B cell (primary cell): ENCODE data around the gene PSMD6. TPM values are rescaled to one million over a fixed set of nuclear protein-coding genes. Genes with fewer than 3 reads are reported as not detected.

Experiments used
- ATAC-seq: fragments of 200-7000 bp; cut with Tn5 transposase; one replicate; pipeline ENCODE4 v1.10.0; 2021; ENCODE audit warnings: low read depth, mild to moderate bottlenecking, moderate number of reproducible peaks, moderate library complexity
- CTCF ChIA-PET: fragments of 350-600 bp; sonication (Branson Sonifier 250); formaldehyde crosslinking; loops from one replicate; lab custom pipeline; 2021; ENCODE audit warnings: antibody characterized with exemption, inconsistent platforms; lab: Charles Lee
- POLR2A ChIA-PET: fragments of 350-600 bp; sonication (Branson Sonifier 250); formaldehyde crosslinking; loops from one replicate; lab custom pipeline; 2021; ENCODE audit warnings: antibody characterized with exemption; lab: Charles Lee
- DNase-seq: peaks from one replicate; pipeline ENCODE4 v3.0.0; 2013
- H2AFZ ChIP-seq: 2 replicates; pipeline ENCODE4 v1.6.1; 2012; ENCODE audit warnings: mild to moderate bottlenecking, low read depth, low read length; ENCODE audit not compliant: insufficient read depth, poor library complexity, severe bottlenecking
- H3K27ac ChIP-seq, 2 donors: 1 replicate in 1 of 2; 2 replicates in 1 of 2; pipeline ENCODE4 v1.5.1; 2012 to 2013; ENCODE audit warnings: low read length in 2 of 2, mild to moderate bottlenecking in 2 of 2, moderate library complexity in 1 of 2
- H3K27me3 ChIP-seq, 4 experiments: fragments of 200-600 bp in 1 of 4; sonication (generic) in 1 of 4; replicated peaks in 1 of 4; 1 replicate in 2 of 4; 2 replicates in 2 of 4; pipeline versions ENCODE4 v1.6.1 to v1.7.0; 2013 to 2016; ENCODE audit warnings: low read length in 3 of 4, mild to moderate bottlenecking in 2 of 4, mixed read lengths in 1 of 4, moderate library complexity in 1 of 4; ENCODE audit not compliant: insufficient read depth in 4 of 4, control insufficient read depth in 3 of 4; ENCODE audit errors: control extremely low read depth in 1 of 4
- H3K36me3 ChIP-seq, 2 experiments: replicated peaks in 1 of 2; 1 replicate in 1 of 2; 2 replicates in 1 of 2; pipeline versions ENCODE4 v1.6.1 to v1.7.1; 2013; ENCODE audit warnings: low read length in 1 of 2; ENCODE audit not compliant: insufficient read depth in 2 of 2, control insufficient read depth in 1 of 2; ENCODE audit errors: control extremely low read depth in 1 of 2, extremely low read depth in 1 of 2
- H3K4me1 ChIP-seq, 2 donors: fragments of 200-600 bp in 1 of 2; sonication (generic) in 1 of 2; 1 replicate in 1 of 2; 2 replicates in 1 of 2; pipeline versions ENCODE4 v1.5.1 to v1.6.1; 2013 to 2017; ENCODE audit warnings: low read length in 2 of 2; ENCODE audit not compliant: control insufficient read depth in 2 of 2, insufficient read depth in 2 of 2
- H3K4me2 ChIP-seq: replicated peaks from 2 replicates; pipeline ENCODE3; 2012; ENCODE audit warnings: mild to moderate bottlenecking, low read depth, low read length; ENCODE audit not compliant: poor library complexity, severe bottlenecking
- H3K4me3 ChIP-seq, 5 experiments: fragments of 200-600 bp in 1 of 5; sonication (generic) in 1 of 5; 1 replicate in 3 of 5; 2 replicates in 2 of 5; pipeline versions ENCODE4 v1.5.1 to v1.7.0; 2011 to 2016; ENCODE audit warnings: low read length in 4 of 5, mild to moderate bottlenecking in 4 of 5, low read depth in 2 of 5, control low read depth in 1 of 5, moderate library complexity in 1 of 5; ENCODE audit not compliant: insufficient read depth in 1 of 5; ENCODE audit errors: control extremely low read depth in 1 of 5, extremely low read depth in 1 of 5
- H3K79me2 ChIP-seq: fragments of 200-600 bp; sonication (generic); one replicate; pipeline ENCODE4 v1.6.0; 2016; ENCODE audit warnings: low read length; ENCODE audit not compliant: control insufficient read depth, insufficient read depth
- H3K9ac ChIP-seq: fragments of 200-600 bp; sonication (generic); 2 replicates; pipeline ENCODE4 v1.6.1; 2017; ENCODE audit warnings: mild to moderate bottlenecking, low read length, moderate library complexity
- H3K9me3 ChIP-seq, 3 donors: one replicate each; pipeline versions ENCODE4 v1.6.1 to v1.7.1; 2013; ENCODE audit warnings: low read length in 2 of 3; ENCODE audit not compliant: control insufficient read depth in 2 of 3, insufficient read depth in 1 of 3; ENCODE audit errors: control extremely low read depth in 1 of 3
- H4K20me1 ChIP-seq: 2 replicates; pipeline ENCODE4 v1.6.0; 2012; ENCODE audit warnings: mild to moderate bottlenecking, low read length; ENCODE audit not compliant: insufficient read depth, control insufficient read depth, poor library complexity, severe bottlenecking
- H3K27ac Mint-ChIP-seq: one replicate; pipeline ENCODE4 v1.8.0; 2021; ENCODE audit warnings: mixed read lengths
- H3K27me3 Mint-ChIP-seq: one replicate; pipeline ENCODE4 v1.8.0; 2021; ENCODE audit warnings: mixed read lengths
- H3K4me1 Mint-ChIP-seq: one replicate; pipeline ENCODE4 v1.8.0; 2021; ENCODE audit warnings: mixed read lengths
- H3K4me3 Mint-ChIP-seq: one replicate; pipeline ENCODE4 v1.8.0; 2021; ENCODE audit warnings: mixed read lengths
- H3K9me3 Mint-ChIP-seq: one replicate; pipeline ENCODE4 v1.8.0; 2022; ENCODE audit warnings: mixed read lengths; ENCODE audit not compliant: insufficient read depth
- EZH2 ChIP-seq: IDR thresholded peaks from 2 replicates; pipeline ENCODE4 v1.6.1; 2012; ENCODE audit warnings: borderline replicate concordance, low read depth, mild to moderate bottlenecking, moderate library complexity, low read length; ENCODE audit not compliant: insufficient read depth, poor library complexity, severe bottlenecking
- WGBS: methylation state at CpG from one replicate; pipeline ENCODE4 v1.1.5; 2013; ENCODE audit warnings: missing lambda C conversion rate; ENCODE audit not compliant: insufficient coverage; 5-methylcytosine and 5-hydroxymethylcytosine counted together
- intact Hi-C: fragments of 100-400 bp; cut with micrococcal nuclease; formaldehyde crosslinking; loops from one replicate; pipeline ENCODE4 v1.10.0; 2022
- polyA plus RNA-seq: library from polyadenylated mRNA; depleted of rRNA; stranded (reverse); fragments of >200 nt; gene quantifications from 2 replicates; pipeline ENCODE4 v1.2.3, GENCODE V29; 2012
- total RNA-seq, 2 donors: library from RNA; stranded (reverse); fragments of 120-200 nt in 1 of 2; gene quantifications; 1 replicate in 1 of 2; 2 replicates in 1 of 2; pipeline versions ENCODE4 v1.2.3 to v1.2.4, GENCODE V29; 2013 to 2022
- TF ChIP-seq, protein P1 (sequence below): fragments of 200-600 bp; IDR thresholded peaks from one replicate; pipeline ENCODE4 v1.8.0; 2022; ENCODE audit warnings: antibody characterized with exemption, mild to moderate bottlenecking

The PSMD6 gene
- total and polyA plus RNA-seq, 2 donors (not counting 1 experiment from before 2014, with no cell fraction given) = 34.7 to 63.4 TPM

DNA sequence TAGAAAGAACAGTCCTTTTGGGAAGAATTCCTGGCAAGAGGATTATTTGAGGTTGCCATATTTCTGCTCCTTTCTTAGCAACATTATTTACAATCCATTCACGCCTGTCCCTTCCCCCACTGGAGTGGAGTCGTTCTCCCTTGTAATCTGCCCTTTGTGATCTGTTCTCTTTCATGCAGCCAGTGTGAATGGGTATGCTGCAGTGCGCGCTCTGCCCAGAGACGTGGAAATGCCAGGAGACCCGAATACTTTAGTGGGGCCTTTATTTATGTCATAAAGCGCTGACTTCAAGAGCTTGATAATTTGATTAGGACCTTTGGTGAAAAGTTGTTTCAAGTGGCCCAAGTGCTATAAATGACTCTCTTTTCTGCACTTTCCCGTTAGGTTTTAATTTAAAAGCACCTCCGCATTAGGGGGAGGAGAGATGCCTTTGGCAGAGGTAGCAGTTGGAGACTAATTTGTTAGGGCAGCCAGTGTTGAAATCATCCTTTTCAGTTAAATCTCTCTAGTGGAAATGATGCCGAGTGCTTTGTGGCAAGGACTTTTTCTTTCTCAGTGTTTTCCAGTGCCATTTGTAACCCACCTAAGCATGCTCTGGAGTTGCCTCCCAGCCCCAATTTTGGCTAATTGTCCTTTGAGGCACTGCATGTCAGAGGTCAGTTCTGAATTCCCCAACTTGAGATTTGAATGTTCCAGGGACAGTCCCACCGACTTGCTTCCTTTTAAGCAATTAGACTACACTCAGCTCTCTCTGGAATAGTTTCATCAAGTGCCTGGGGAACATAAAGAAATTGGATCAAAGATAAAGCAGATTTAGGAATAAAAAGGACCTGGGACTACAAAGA is 52.4 kb downstream of the PSMD6 start:
- Histone ChIP-seq H3K4me2 (no peak overlapping the region), H3K9ac (no peak overlapping the region), H3K27ac (no peak overlapping the region), H2AFZ (no peak overlapping the region), H4K20me1 (peaks cover 51% of the 10 kb centered on the region), H3K9me3 (no peaks in the 10 kb centered on the region), H3K36me3 (peaks cover 0 to 11% of the 10 kb centered on the region in 2 experiments), H3K4me1 (peaks cover 19 to 20% of the 10 kb centered on the region in 2 donors), H3K4me3 (no peak overlapping the region), H3K79me2 (peaks cover 81% of the 10 kb centered on the region), H3K27me3 (no peaks in the 10 kb centered on the region)
- intact Hi-C loops = no loop called here
- DNase-seq = no peak
- no peak overlapping the region for H3K27ac Mint-ChIP-seq
- ChIA-PET CTCF (no interaction called here), POLR2A (no interaction called here)
- no peak overlapping the region for H3K4me3 Mint-ChIP-seq
- H3K27me3 Mint-ChIP-seq = no peaks in the 10 kb centered on the region
- TF ChIP-seq EZH2 = no peak
- TF ChIP-seq, protein P1, sequence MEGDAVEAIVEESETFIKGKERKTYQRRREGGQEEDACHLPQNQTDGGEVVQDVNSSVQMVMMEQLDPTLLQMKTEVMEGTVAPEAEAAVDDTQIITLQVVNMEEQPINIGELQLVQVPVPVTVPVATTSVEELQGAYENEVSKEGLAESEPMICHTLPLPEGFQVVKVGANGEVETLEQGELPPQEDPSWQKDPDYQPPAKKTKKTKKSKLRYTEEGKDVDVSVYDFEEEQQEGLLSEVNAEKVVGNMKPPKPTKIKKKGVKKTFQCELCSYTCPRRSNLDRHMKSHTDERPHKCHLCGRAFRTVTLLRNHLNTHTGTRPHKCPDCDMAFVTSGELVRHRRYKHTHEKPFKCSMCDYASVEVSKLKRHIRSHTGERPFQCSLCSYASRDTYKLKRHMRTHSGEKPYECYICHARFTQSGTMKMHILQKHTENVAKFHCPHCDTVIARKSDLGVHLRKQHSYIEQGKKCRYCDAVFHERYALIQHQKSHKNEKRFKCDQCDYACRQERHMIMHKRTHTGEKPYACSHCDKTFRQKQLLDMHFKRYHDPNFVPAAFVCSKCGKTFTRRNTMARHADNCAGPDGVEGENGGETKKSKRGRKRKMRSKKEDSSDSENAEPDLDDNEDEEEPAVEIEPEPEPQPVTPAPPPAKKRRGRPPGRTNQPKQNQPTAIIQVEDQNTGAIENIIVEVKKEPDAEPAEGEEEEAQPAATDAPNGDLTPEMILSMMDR = no peak
- WGBS = 83% methylated on average over 9 of the region's 11 CpGs
- peaks cover 47% of the 10 kb centered on the region for H3K4me1 Mint-ChIP-seq
- no peak for ATAC-seq
- no peaks in the 10 kb centered on the region for H3K9me3 Mint-ChIP-seq

DNA sequence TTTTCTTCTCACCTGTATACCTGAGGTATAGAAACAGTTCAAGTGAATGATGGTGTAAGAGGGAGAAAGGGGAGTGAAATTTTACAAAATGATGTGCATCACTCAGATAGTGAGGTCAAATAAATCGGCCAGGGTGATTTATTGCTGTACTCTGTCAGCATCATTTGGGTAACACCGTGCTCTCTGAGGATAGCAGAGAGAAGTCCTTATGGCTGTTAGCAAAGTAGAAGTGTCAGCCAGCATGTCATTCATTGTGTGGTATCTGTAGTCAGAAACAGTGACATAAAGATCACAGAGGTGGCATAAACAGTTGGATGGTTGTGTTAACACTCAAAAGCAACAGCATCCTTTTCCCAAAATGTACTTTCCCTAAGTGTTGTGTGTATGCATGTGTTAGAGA is 53.4 kb downstream of the PSMD6 start:
- Mint-ChIP-seq H3K27ac (no peak overlapping the region), H3K4me1 (peaks cover 45% of the 10 kb centered on the region), H3K27me3 (no peaks in the 10 kb centered on the region), H3K9me3 (no peaks in the 10 kb centered on the region), H3K4me3 (no peak overlapping the region)
- no peak overlapping the region for H3K27ac ChIP-seq
- peaks cover 19 to 20% of the 10 kb centered on the region in 2 donors for H3K4me1 ChIP-seq
- H3K4me3 ChIP-seq = no peak overlapping the region
- H3K9ac ChIP-seq = no peak overlapping the region
- TF ChIP-seq, protein P1 = no peak
- TF ChIP-seq EZH2 = no peak
- intact Hi-C loops = loop anchor here (2.0 kb wide), 1 partner anchor 19 kb away; no protein-coding TSS in a partner anchor
- H3K27me3 ChIP-seq = no peaks in the 10 kb centered on the region
- H3K36me3 ChIP-seq = peaks cover 0 to 11% of the 10 kb centered on the region in 2 experiments
- H3K79me2 ChIP-seq = peaks cover 80% of the 10 kb centered on the region
- no peak overlapping the region for H2AFZ ChIP-seq
- no peak for DNase-seq
- H4K20me1 ChIP-seq = peaks cover 47% of the 10 kb centered on the region
- no peak overlapping the region for H3K4me2 ChIP-seq
- no peak for ATAC-seq
- ChIA-PET CTCF (no interaction called here), POLR2A (no interaction called here)
- no peaks in the 10 kb centered on the region for H3K9me3 ChIP-seq
- 22% methylated on average over 2 of the region's 2 CpGs for WGBS
